HK-2 (cell line): ENCODE data around the gene ZNF555.
A peak's percentile ranks its signal among the peaks of the same experiment; 100 is the strongest.
"Not testable (repeated sequence)": the region's sequence is repeated elsewhere in the genome, so short reads cannot be mapped to it uniquely, and the experiment has no call there.

Experiments used
- DNase-seq: peaks from one replicate; pipeline ENCODE4 v3.0.0-alpha.2; 2018; ENCODE audit not compliant: unreplicated experiment

Gene ZNF555

GRCh38 chr19:2867025-2867991 lies 26.0 kb downstream of the ZNF555 start, which contains the start of gene ZNF556:
Gene ZNF556, plus strand, starts transcription at chr19:2867335. Its CDS starts 87 bp downstream, at chr19:2867422.
- DNase-seq: peak; percentile 86

GRCh38 chr19:2869618-2870017 lies 28.3 kb downstream of the ZNF555 start:
- no peak for DNase-seq

- not testable (repeated sequence) for DNase-seq
These were observed 30.9 kb downstream of the ZNF555 start for GRCh38 chr19:2872175-2872574.

GRCh38 chr19:2877398-2878331 lies 36.4 kb downstream of the ZNF555 start:
- no peak for DNase-seq

- no peak for DNase-seq
These were observed 42.6 kb downstream of the ZNF555 start for GRCh38 chr19:2883686-2884439.

GRCh38 chr19:2885736-2886135 lies 44.5 kb downstream of the ZNF555 start:
- DNase-seq: no peak

- DNase-seq: peak; percentile 5
These were observed 46.2 kb downstream of the ZNF555 start for GRCh38 chr19:2887391-2887914.

GRCh38 chr19:2888731-2889224 lies 47.5 kb downstream of the ZNF555 start:
- DNase-seq: no peak

GRCh38 chr19:2890531-2890930 lies 49.3 kb downstream of the ZNF555 start:
- DNase-seq: not testable (repeated sequence)

- DNase-seq: no peak
These were observed 55.4 kb downstream of the ZNF555 start for GRCh38 chr19:2896694-2897093.

GRCh38 chr19:2900296-2901252 lies 59.3 kb downstream of the ZNF555 start, which contains the start of gene ZNF57:
Gene ZNF57, plus strand, starts transcription at chr19:2900928. Its CDS starts 118 bp downstream, at chr19:2901046.
- peak; percentile 99 for DNase-seq

GRCh38 chr19:2902590-2903218 lies 61.4 kb downstream of the ZNF555 start:
- no peak for DNase-seq

GRCh38 chr19:2903326-2903725 lies 62.1 kb downstream of the ZNF555 start:
- DNase-seq: not testable (repeated sequence)

GRCh38 chr19:2905918-2906519 lies 64.7 kb downstream of the ZNF555 start:
- no peak for DNase-seq

GRCh38 chr19:2906631-2907195 lies 65.4 kb downstream of the ZNF555 start:
- no peak for DNase-seq
